ENCODE results near the gene NPY4R2.
"Not testable (repeated sequence)": the region's sequence is repeated elsewhere in the genome, so short reads cannot be mapped to it uniquely, and the experiment has no call there.

NPY4R2 gene

DNA sequence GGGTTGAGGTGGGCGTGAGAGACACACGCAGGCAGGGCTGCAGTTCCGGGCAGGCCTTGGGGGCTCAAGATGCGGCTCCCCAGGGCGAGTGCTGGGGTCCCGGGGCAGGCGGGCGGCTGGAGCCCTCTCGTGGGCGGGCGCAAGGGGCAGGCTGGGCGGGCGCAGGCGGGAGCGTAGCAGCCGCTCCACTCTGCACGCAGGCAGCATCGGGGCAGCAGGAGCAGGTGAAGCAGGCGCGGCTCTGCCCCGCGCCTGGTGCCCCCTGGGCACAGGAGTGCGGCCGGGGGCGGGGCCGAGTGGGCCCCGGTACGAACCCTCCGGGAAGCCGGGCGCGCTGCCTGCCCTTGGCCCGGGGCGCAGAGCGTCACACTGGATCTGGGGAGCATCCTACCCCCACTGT, at the start of gene NPY4R2:
TSS of gene NPY4R2 (plus strand) at position 188 of the 400 bp plus-strand sequence. CDS start 3,326 bp downstream, outside the sequence.
- DNase-seq: not testable (repeated sequence)

DNA sequence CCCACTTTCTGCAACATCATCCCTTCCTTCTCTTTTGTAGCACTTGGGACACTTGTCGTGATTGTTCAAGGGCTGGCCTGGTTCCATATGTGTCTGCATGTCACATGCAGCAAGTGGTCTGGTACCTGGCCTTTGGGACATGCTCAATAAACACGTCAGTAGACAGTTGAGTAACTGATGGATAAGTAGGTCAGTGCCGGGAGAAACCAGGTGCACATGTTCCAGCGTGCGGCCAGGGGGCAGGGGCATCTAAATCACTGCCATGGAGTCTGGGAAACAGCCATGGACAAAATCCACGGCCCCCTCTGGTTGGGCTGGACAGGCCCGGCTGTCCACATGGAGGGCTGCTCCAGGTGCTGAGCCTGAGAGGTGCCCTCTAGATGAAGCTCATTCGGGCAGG, 47.6 kb upstream of the NPY4R2 start:
- not testable (repeated sequence) for DNase-seq

GRCh38 chr10:47871485-47872180, 46.8 kb upstream of the NPY4R2 start:
- DNase-seq: not testable (repeated sequence)

DNA sequence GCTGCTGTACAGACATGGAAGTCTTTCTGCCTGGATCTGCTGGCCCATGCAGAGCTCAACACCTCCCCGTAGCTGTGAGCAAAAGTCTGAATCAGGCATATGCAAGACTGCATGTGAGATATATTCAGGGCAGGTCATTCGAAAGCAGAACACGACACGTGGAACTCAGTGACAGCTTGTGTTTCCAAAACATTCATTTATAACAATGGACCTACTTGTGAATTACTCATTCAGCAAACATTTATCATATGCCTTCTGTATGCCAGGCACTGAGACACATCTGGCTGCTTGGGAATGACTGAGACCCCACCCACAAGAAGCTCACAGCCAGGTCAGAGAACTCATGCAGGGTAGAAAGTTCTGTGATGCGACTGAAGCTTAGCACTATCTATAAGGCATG, 46.2 kb upstream of the NPY4R2 start:
- DNase-seq: not testable (repeated sequence)

- not testable (repeated sequence) for DNase-seq
These were observed 34.2 kb upstream of the NPY4R2 start for GRCh38 chr10:47884239-47884638.

GRCh38 chr10:47884934-47885333, 33.5 kb upstream of the NPY4R2 start:
- DNase-seq: not testable (repeated sequence)

DNA sequence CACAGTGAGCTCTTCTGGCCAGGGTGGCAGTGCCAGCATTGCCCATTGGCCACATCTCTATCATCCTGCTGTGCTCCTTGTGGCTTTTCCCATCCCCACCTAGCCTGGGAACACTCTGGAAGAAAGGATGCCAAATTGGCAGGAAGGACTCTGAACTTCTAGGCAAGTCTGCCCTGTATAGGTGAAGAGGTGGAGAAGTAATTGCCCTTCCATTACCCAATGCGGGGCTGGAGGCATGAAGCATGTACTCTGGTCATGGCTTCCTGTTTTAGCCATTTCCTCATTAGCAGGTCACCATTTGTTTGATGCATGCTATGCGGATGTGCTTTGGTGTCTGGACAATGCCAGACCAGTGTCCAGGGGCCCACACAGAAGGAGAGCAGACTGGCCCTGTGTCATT, 32.1 kb upstream of the NPY4R2 start:
- not testable (repeated sequence) for DNase-seq

DNA sequence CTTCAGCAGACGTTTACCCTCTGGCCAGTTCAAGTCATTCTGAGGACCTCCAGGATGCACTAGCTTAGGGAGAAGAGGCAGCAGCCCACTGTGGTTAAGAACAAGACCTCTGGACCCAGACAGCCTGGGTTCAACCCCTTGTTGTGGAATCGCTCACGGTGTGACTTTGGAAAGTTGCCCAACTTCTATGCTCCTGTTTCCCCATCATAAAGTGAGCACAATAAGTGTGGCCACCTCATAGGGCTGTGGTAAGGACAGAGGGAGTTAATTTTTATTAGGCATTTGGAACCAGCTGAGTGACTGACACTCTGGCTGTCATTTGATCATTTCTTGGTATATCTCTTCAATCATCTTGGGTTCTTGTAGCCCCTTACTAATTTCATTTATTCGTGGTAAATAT, 31.6 kb upstream of the NPY4R2 start:
- DNase-seq: not testable (repeated sequence)

GRCh38 chr10:47890737-47891136, 27.7 kb upstream of the NPY4R2 start:
- DNase-seq: not testable (repeated sequence)

- DNase-seq: not testable (repeated sequence)
These were observed 25.8 kb upstream of the NPY4R2 start for GRCh38 chr10:47892494-47893261.

DNA sequence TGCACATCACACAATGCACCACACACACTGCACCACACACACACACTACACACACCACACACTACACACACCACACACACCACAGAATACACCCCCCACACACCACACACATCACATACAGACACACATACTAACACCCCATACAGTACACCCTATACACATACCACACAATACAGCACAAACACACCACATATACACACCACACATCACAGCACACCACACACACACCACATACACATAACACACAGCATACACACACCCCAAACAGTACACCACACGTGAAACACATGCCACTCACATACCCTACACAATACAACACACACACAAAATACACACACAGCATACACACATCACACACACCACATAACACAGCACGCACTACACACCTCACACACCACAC, 23.9 kb upstream of the NPY4R2 start:
- not testable (repeated sequence) for DNase-seq

- not testable (repeated sequence) for DNase-seq
These were observed 20.6 kb upstream of the NPY4R2 start for GRCh38 chr10:47897813-47898212.

DNA sequence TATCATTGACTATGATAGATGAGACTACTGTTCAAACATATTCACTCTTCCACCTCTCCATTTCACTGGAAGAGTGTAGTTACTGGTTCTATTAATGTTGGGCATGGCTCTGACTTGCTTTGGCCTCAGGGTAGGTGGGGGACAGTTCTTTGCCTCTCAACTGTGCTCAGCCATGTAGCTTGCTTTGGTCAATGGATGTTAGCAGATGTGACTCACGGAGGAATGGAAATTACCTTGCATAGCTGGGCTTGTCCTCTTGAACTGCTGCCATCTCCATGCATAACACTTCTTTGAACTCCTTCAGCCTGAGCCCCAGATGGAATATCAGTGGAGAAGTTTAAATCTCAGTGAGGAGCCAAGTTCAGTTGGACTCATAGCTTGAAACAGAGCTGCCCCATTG, 9.1 kb upstream of the NPY4R2 start:
- DNase-seq: not testable (repeated sequence)

DNA sequence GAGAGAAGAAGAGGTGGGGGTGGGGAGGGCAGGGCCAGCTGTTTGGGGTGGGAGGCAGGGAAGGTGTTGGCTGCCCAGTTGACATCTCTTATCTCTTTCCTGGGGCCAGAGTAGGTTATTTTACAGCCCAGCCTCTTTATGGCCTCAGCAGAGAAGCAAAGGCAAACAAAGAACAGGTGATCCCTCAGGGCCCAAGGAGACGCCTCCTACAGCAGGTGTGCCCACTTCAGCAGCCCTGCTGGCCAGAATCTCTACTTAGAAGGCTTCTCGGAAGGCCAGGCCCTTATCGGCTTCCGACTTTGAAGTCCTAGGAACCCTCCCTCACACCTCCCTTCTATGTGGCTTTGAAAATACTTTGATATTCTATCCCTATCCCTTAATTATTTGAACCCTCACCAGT, 8.0 kb upstream of the NPY4R2 start:
- DNase-seq: not testable (repeated sequence)

- DNase-seq: not testable (repeated sequence)
These were observed 4.4 kb upstream of the NPY4R2 start for GRCh38 chr10:47914052-47914451.

- not testable (repeated sequence) for DNase-seq
These were observed 2.5 kb upstream of the NPY4R2 start for GRCh38 chr10:47915849-47916548.

DNA sequence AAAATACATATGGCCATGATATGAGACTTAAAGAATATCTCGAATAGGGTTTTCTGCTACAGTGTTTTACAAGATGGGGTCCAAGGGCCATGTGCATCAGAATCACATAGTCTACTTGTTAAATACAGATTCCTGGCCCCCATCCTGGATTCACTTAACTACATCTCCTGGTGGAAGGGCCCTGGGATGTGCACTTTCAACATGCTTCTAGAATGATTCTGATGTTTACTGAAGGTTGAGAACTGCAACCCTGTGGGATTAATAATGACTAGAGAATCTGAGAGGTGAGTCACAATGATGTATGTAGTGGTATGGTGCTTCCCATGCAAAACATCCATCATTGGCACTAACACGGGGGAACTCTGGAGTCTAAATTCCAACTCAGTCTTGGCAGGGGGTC, 2.1 kb downstream of the NPY4R2 start:
- DNase-seq: not testable (repeated sequence)

DNA sequence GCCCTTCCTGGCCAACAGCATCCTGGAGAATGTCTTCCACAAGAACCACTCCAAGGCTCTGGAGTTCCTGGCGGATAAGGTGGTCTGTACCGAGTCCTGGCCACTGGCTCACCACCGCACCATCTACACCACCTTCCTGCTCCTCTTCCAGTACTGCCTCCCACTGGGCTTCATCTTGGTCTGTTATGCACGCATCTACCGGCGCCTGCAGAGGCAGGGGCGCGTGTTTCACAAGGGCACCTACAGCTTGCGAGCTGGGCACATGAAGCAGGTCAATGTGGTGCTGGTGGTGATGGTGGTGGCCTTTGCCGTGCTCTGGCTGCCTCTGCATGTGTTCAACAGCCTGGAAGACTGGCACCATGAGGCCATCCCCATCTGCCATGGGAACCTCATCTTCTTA, 4.0 kb downstream of the NPY4R2 start:
- DNase-seq: not testable (repeated sequence)

- not testable (repeated sequence) for DNase-seq
These were observed 6.2 kb downstream of the NPY4R2 start for GRCh38 chr10:47924628-47925027.

GRCh38 chr10:47927147-47927916, 8.9 kb downstream of the NPY4R2 start:
- not testable (repeated sequence) for DNase-seq

GRCh38 chr10:47928225-47928624, 9.8 kb downstream of the NPY4R2 start:
- not testable (repeated sequence) for DNase-seq

- not testable (repeated sequence) for DNase-seq
These were observed 14.4 kb downstream of the NPY4R2 start for GRCh38 chr10:47932824-47933223.

DNA sequence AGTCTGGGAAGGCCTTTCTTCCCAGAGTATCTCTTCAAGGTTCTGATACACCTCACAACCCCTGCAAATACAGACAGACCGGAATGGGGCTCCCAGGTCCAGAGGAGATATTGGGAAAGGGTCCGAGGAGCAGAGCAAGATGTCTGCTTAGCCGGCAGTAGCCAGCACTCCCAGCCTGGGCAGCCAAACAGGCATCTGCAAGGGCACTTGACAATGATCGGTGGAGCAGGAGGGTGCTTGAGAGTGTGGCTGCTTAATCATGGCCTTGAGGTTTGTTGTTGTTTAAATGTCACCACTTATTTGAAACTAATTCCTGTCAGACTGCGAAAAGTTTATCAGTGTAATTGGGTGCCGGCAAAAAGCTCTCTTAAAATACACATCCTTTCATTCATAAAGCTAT, 15.0 kb downstream of the NPY4R2 start:
- not testable (repeated sequence) for DNase-seq
